Bronchial epithelial cell (primary cell): ENCODE data around the gene DYNLT2B. TPM values are rescaled to one million over a fixed set of nuclear protein-coding genes. Genes with fewer than 3 reads are reported as not detected.
A peak's percentile ranks its signal among the peaks of the same experiment; 100 is the strongest.

Experiments
- DNase-seq: peaks from one replicate; pipeline ENCODE4 v3.0.0-alpha.2; 2010; ENCODE audit warnings: low read depth
- FAIRE-seq: peaks from 2 replicates; lab custom pipeline; 2011; peaks lifted over from hg19 to GRCh38; lab: Jason Lieb, UNC
- H3K27me3 ChIP-seq: 2 replicates; pipeline ENCODE4 v1.5.1; 2011; ENCODE audit warnings: low read length; ENCODE audit not compliant: control insufficient read depth, insufficient read depth
- H3K36me3 ChIP-seq: 2 replicates; pipeline ENCODE4 v1.5.1; 2011; ENCODE audit warnings: low read length; ENCODE audit not compliant: control insufficient read depth, insufficient read depth
- H3K4me3 ChIP-seq: 2 replicates; pipeline ENCODE4 v1.5.1; 2011; ENCODE audit warnings: mild to moderate bottlenecking, low read depth, low read length, control low read depth
- CTCF ChIP-seq: IDR thresholded peaks from 2 replicates; pipeline ENCODE4 v1.5.1; 2011; ENCODE audit warnings: mild to moderate bottlenecking, moderate library complexity, low read length, control low read depth, inconsistent platforms; ENCODE audit not compliant: insufficient read depth, severe bottlenecking
- total RNA-seq: library from RNA; depleted of rRNA; stranded (reverse); fragments of >200 nt; gene quantifications from 2 replicates; pipeline ENCODE4 v1.2.1, GENCODE V29; 2014

The DYNLT2B gene
- total RNA-seq, 1 donor from 2014 or later: 17.1 TPM

GRCh38 chr3:196341137-196341536, 23.1 kb upstream of the DYNLT2B start:
- H3K36me3 ChIP-seq: no peaks in the 10 kb centered on the region
- FAIRE-seq: no peak
- TF ChIP-seq CTCF: no peak
- no peaks in the 10 kb centered on the region for H3K27me3 ChIP-seq
- no peak overlapping the region for H3K4me3 ChIP-seq
- peak; percentile 60 for DNase-seq

GRCh38 chr3:196340466-196340865, 22.4 kb upstream of the DYNLT2B start:
- no peaks in the 10 kb centered on the region for H3K27me3 ChIP-seq
- TF ChIP-seq CTCF: no peak
- DNase-seq: no peak
- no peaks in the 10 kb centered on the region for H3K36me3 ChIP-seq
- H3K4me3 ChIP-seq: no peak overlapping the region
- FAIRE-seq: no peak

GRCh38 chr3:196339493-196340254, 21.6 kb upstream of the DYNLT2B start:
- no peak overlapping the region for H3K4me3 ChIP-seq
- TF ChIP-seq CTCF: no peak
- no peak for FAIRE-seq
- no peaks in the 10 kb centered on the region for H3K27me3 ChIP-seq
- peak; percentile 69 for DNase-seq
- no peaks in the 10 kb centered on the region for H3K36me3 ChIP-seq

GRCh38 chr3:196339044-196339443, 21.0 kb upstream of the DYNLT2B start:
- FAIRE-seq (no peak), DNase-seq (no peak)
- Histone ChIP-seq H3K27me3 (no peaks in the 10 kb centered on the region), H3K4me3 (no peak overlapping the region), H3K36me3 (no peaks in the 10 kb centered on the region)
- no peak for TF ChIP-seq CTCF

GRCh38 chr3:196336319-196337145, 18.5 kb upstream of the DYNLT2B start:
- no peak for TF ChIP-seq CTCF
- H3K36me3 ChIP-seq: no peaks in the 10 kb centered on the region
- peak; percentile 28 for DNase-seq
- H3K27me3 ChIP-seq: no peaks in the 10 kb centered on the region
- no peak overlapping the region for H3K4me3 ChIP-seq
- no peak for FAIRE-seq
